Mesenchymal stem cell (in vitro differentiated cells and primary cell): ENCODE data around the gene SRGAP1.

Source experiments
- DNase-seq: peaks from one replicate; pipeline ENCODE4 v3.0.0-alpha.2; 2013
- H2AFZ ChIP-seq: one replicate; pipeline ENCODE4 v1.6.1; 2013; ENCODE audit warnings: low read depth, mild to moderate bottlenecking, control low read depth, inconsistent platforms, low read length, moderate library complexity
- H2AK5ac ChIP-seq: 2 replicates; pipeline ENCODE4 v1.6.1; 2013; ENCODE audit warnings: low read length, moderate library complexity, mild to moderate bottlenecking, inconsistent platforms; ENCODE audit not compliant: severe bottlenecking
- H2BK120ac ChIP-seq: one replicate; pipeline ENCODE4 v1.6.1; 2013; ENCODE audit warnings: low read depth, mild to moderate bottlenecking, inconsistent platforms, low read length, moderate library complexity
- H2BK12ac ChIP-seq, 2 experiments: one replicate each; pipeline ENCODE4 v1.6.1; 2013; ENCODE audit warnings: inconsistent platforms in 2 of 2, low read length in 2 of 2, mild to moderate bottlenecking in 2 of 2, moderate library complexity in 2 of 2, control low read depth in 1 of 2
- H2BK15ac ChIP-seq: one replicate; pipeline ENCODE4 v1.6.1; 2013; ENCODE audit warnings: mild to moderate bottlenecking, low read depth, inconsistent platforms; ENCODE audit not compliant: poor library complexity, severe bottlenecking
- H2BK5ac ChIP-seq: 2 replicates; pipeline ENCODE4 v1.6.1; 2013; ENCODE audit warnings: low read depth, mild to moderate bottlenecking, low read length, control low read depth, inconsistent platforms; ENCODE audit not compliant: poor library complexity, severe bottlenecking
- H3K14ac ChIP-seq, 2 experiments: one replicate each; pipeline ENCODE4 v1.6.1; 2013; ENCODE audit warnings: inconsistent platforms in 2 of 2, low read length in 2 of 2, control low read depth in 1 of 2, mild to moderate bottlenecking in 1 of 2, moderate library complexity in 1 of 2
- H3K18ac ChIP-seq, 2 experiments: one replicate each; pipeline ENCODE4 v1.6.1; 2013; ENCODE audit warnings: inconsistent platforms in 2 of 2, low read length in 2 of 2, control low read depth in 1 of 2, low read depth in 1 of 2, mild to moderate bottlenecking in 1 of 2
- H3K23ac ChIP-seq, 2 experiments: one replicate each; pipeline ENCODE4 v1.6.1; 2013; ENCODE audit warnings: inconsistent platforms in 2 of 2, low read length in 2 of 2, mild to moderate bottlenecking in 2 of 2, moderate library complexity in 2 of 2, control low read depth in 1 of 2
- H3K27ac ChIP-seq: 2 replicates; pipeline ENCODE4 v1.5.1; 2013; ENCODE audit warnings: mild to moderate bottlenecking, moderate library complexity, low read length, control low read depth, inconsistent platforms; ENCODE audit not compliant: poor library complexity, severe bottlenecking
- H3K27me3 ChIP-seq, 2 experiments: 2 replicates each; pipeline versions ENCODE4 v1.6.1 to v1.7.0; 2013; ENCODE audit warnings: low read length in 2 of 2, mild to moderate bottlenecking in 2 of 2, moderate library complexity in 2 of 2, control low read depth in 1 of 2, inconsistent platforms in 1 of 2; ENCODE audit not compliant: control insufficient read depth in 1 of 2, insufficient read depth in 1 of 2
- H3K36me3 ChIP-seq, 2 experiments: 2 replicates each; pipeline versions ENCODE4 v1.6.1 to v1.7.0; 2013; ENCODE audit warnings: low read length in 2 of 2, control low read depth in 1 of 2, inconsistent platforms in 1 of 2, low read depth in 1 of 2, mild to moderate bottlenecking in 1 of 2; ENCODE audit not compliant: insufficient read depth in 2 of 2, control insufficient read depth in 1 of 2
- H3K4ac ChIP-seq, 2 experiments: one replicate each; pipeline ENCODE4 v1.6.1; 2013; ENCODE audit warnings: inconsistent platforms in 2 of 2, low read length in 2 of 2, mild to moderate bottlenecking in 2 of 2, moderate library complexity in 2 of 2, control low read depth in 1 of 2, low read depth in 1 of 2
- H3K4me1 ChIP-seq: 2 replicates; pipeline ENCODE4 v1.6.1; 2013; ENCODE audit warnings: low read depth, low read length, control low read depth; ENCODE audit not compliant: control insufficient read depth, insufficient read depth
- H3K4me2 ChIP-seq: 2 replicates; pipeline ENCODE4 v1.6.1; 2013; ENCODE audit warnings: low read length, mild to moderate bottlenecking, inconsistent platforms; ENCODE audit not compliant: poor library complexity, severe bottlenecking
- H3K4me3 ChIP-seq, 2 experiments: 2 replicates each; pipeline versions ENCODE4 v1.5.1 to v1.7.0; 2013; ENCODE audit warnings: low read length in 2 of 2, mild to moderate bottlenecking in 2 of 2, control low read depth in 1 of 2, low read depth in 1 of 2; ENCODE audit not compliant: insufficient read depth in 1 of 2
- H3K79me1 ChIP-seq: replicated peaks from 2 replicates; pipeline ENCODE4 v1.6.1; 2013; ENCODE audit warnings: mild to moderate bottlenecking, control low read depth, low read length, inconsistent platforms; ENCODE audit not compliant: poor library complexity, severe bottlenecking
- H3K9ac ChIP-seq: 2 replicates; pipeline ENCODE4 v1.7.0; 2013; ENCODE audit warnings: mild to moderate bottlenecking, low read length, moderate library complexity
- H3K9me3 ChIP-seq: 2 replicates; pipeline ENCODE4 v1.7.0; 2013; ENCODE audit warnings: mild to moderate bottlenecking, low read length; ENCODE audit not compliant: control insufficient read depth
- H4K8ac ChIP-seq: one replicate; pipeline ENCODE4 v1.6.1; 2013; ENCODE audit warnings: inconsistent platforms, mild to moderate bottlenecking, low read length, moderate library complexity
- H4K91ac ChIP-seq: one replicate; pipeline ENCODE4 v1.6.1; 2013; ENCODE audit warnings: mild to moderate bottlenecking, low read length, inconsistent platforms
- WGBS: methylation state at CpG from one replicate; pipeline ENCODE4 v1.1.7; 2013; ENCODE audit warnings: mixed read lengths; 5-methylcytosine and 5-hydroxymethylcytosine counted together

The SRGAP1 gene

GRCh38 chr12:64190140-64190539 is 345.6 kb downstream of the SRGAP1 start:
- H3K23ac ChIP-seq = no peak overlapping the region
- no peak overlapping the region for H3K9ac ChIP-seq
- peaks cover 7 to 24% of the 10 kb centered on the region in 2 experiments for H3K36me3 ChIP-seq
- H2AFZ ChIP-seq = no peak overlapping the region
- no peak overlapping the region for H3K18ac ChIP-seq
- no peak overlapping the region for H2BK5ac ChIP-seq
- H4K8ac ChIP-seq = no peak overlapping the region
- H3K14ac ChIP-seq = no peak overlapping the region
- H3K4me1 ChIP-seq = peaks cover 2% of the 10 kb centered on the region
- no peak overlapping the region for H2BK12ac ChIP-seq
- no peak overlapping the region for H2BK15ac ChIP-seq
- H3K27ac ChIP-seq = no peak overlapping the region
- no peak overlapping the region for H3K4me2 ChIP-seq
- no peak overlapping the region for H2AK5ac ChIP-seq
- no peaks in the 10 kb centered on the region for H3K27me3 ChIP-seq
- H3K79me1 ChIP-seq = no peaks in the 10 kb centered on the region
- H3K4ac ChIP-seq = no peak overlapping the region
- H3K4me3 ChIP-seq = no peak overlapping the region
- DNase-seq = no peak
- no peak overlapping the region for H2BK120ac ChIP-seq
- H4K91ac ChIP-seq = no peak overlapping the region
- no peaks in the 10 kb centered on the region for H3K9me3 ChIP-seq

- WGBS = 94% methylated on average over 6 of the region's 7 CpGs
- H3K9ac ChIP-seq = no peak overlapping the region
- H3K18ac ChIP-seq = peak overlapping the region in 1 of 2 experiments; percentile 9
- no peak overlapping the region for H4K91ac ChIP-seq
- no peak overlapping the region for H3K27ac ChIP-seq
- no peak overlapping the region for H2BK5ac ChIP-seq
- H2BK120ac ChIP-seq = no peak overlapping the region
- H3K23ac ChIP-seq = no peak overlapping the region
- H3K27me3 ChIP-seq = no peaks in the 10 kb centered on the region
- no peak overlapping the region for H2AFZ ChIP-seq
- H3K36me3 ChIP-seq = peaks cover 7 to 24% of the 10 kb centered on the region in 2 experiments
- no peak overlapping the region for H2BK12ac ChIP-seq
- DNase-seq = no peak
- no peak overlapping the region for H4K8ac ChIP-seq
- no peak overlapping the region for H3K4me3 ChIP-seq
- H3K4me2 ChIP-seq = no peak overlapping the region
- H3K4ac ChIP-seq = no peak overlapping the region
- H3K14ac ChIP-seq = no peak overlapping the region
- no peaks in the 10 kb centered on the region for H3K9me3 ChIP-seq
- H2AK5ac ChIP-seq = no peak overlapping the region
- H2BK15ac ChIP-seq = no peak overlapping the region
- no peaks in the 10 kb centered on the region for H3K79me1 ChIP-seq
- H3K4me1 ChIP-seq = no peaks in the 10 kb centered on the region
Measured at GRCh38 chr12:64192644-64193444, 348.3 kb downstream of the SRGAP1 start.

- H3K27ac ChIP-seq = no peak overlapping the region
- peaks cover 7 to 24% of the 10 kb centered on the region in 2 experiments for H3K36me3 ChIP-seq
- no peak overlapping the region for H2BK5ac ChIP-seq
- no peak overlapping the region for H3K4me2 ChIP-seq
- H3K9ac ChIP-seq = no peak overlapping the region
- H2AFZ ChIP-seq = no peak overlapping the region
- no peak overlapping the region for H3K4ac ChIP-seq
- H3K79me1 ChIP-seq = no peaks in the 10 kb centered on the region
- no peak overlapping the region for H3K4me3 ChIP-seq
- no peaks in the 10 kb centered on the region for H3K4me1 ChIP-seq
- H3K27me3 ChIP-seq = no peaks in the 10 kb centered on the region
- H3K14ac ChIP-seq = no peak overlapping the region
- H3K23ac ChIP-seq = no peak overlapping the region
- no peak overlapping the region for H3K18ac ChIP-seq
- no peak overlapping the region for H2BK12ac ChIP-seq
- H2BK15ac ChIP-seq = no peak overlapping the region
- H4K8ac ChIP-seq = peak overlapping the region; percentile 24
- no peaks in the 10 kb centered on the region for H3K9me3 ChIP-seq
- DNase-seq = no peak
- 96% methylated on average over 6 of the region's 6 CpGs for WGBS
- H2BK120ac ChIP-seq = no peak overlapping the region
- no peak overlapping the region for H4K91ac ChIP-seq
- H2AK5ac ChIP-seq = no peak overlapping the region
Measured at GRCh38 chr12:64193931-64194330, 349.4 kb downstream of the SRGAP1 start.

GRCh38 chr12:64194333-64195149 is 350.0 kb downstream of the SRGAP1 start:
- Histone ChIP-seq H3K27me3 (no peaks in the 10 kb centered on the region), H2BK120ac (no peak overlapping the region), H2BK12ac (no peak overlapping the region), H3K4ac (no peak overlapping the region), H3K4me1 (no peaks in the 10 kb centered on the region), H3K9me3 (no peaks in the 10 kb centered on the region), H3K79me1 (no peaks in the 10 kb centered on the region), H3K18ac (peak overlapping the region in 1 of 2 experiments; percentile 2), H3K27ac (no peak overlapping the region), H3K4me2 (no peak overlapping the region), H3K23ac (no peak overlapping the region), H3K9ac (no peak overlapping the region), H2BK15ac (no peak overlapping the region), H2BK5ac (no peak overlapping the region), H3K36me3 (peaks cover 7 to 24% of the 10 kb centered on the region in 2 experiments), H3K14ac (no peak overlapping the region), H4K8ac (no peak overlapping the region), H2AFZ (no peak overlapping the region), H3K4me3 (no peak overlapping the region), H2AK5ac (no peak overlapping the region), H4K91ac (no peak overlapping the region)
- no peak for DNase-seq
- WGBS = 93% methylated on average over 6 of the region's 7 CpGs
